NCI-H526 treated with DMSO at 0.1 percent for 48 hours (cell line): Measurements from ENCODE around the gene SRPK2.
"Not testable (repeated sequence)": the region's sequence is repeated elsewhere in the genome, so short reads cannot be mapped to it uniquely, and the experiment has no call there.

Experiments used
- DNase-seq: peaks from one replicate; lab custom pipeline; 2025; lab: John Stamatoyannopoulos, UW

Gene SRPK2

DNA sequence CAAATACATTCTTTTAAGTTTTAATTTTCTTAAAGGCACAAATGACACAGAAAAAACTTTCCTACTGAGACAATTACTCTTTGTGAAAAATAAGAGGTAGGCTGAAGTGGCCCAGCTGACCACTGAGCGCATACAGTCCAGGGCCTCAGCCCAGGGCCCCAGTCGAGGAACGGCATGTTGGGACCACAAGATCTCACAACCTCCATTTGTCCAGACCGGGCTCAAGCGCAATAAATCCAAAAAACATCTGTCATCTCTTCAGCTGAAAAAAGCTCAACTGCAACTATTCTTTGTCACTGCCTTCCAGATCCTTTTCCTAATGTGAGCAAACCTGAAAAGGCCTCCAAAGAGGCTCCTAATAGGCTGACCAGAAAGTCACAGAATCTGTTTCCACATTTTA is 165.8 kb downstream of the SRPK2 start:
- no peak for DNase-seq

GRCh38 chr7:105219771-105220160 is 169.0 kb downstream of the SRPK2 start:
- no peak for DNase-seq

DNA sequence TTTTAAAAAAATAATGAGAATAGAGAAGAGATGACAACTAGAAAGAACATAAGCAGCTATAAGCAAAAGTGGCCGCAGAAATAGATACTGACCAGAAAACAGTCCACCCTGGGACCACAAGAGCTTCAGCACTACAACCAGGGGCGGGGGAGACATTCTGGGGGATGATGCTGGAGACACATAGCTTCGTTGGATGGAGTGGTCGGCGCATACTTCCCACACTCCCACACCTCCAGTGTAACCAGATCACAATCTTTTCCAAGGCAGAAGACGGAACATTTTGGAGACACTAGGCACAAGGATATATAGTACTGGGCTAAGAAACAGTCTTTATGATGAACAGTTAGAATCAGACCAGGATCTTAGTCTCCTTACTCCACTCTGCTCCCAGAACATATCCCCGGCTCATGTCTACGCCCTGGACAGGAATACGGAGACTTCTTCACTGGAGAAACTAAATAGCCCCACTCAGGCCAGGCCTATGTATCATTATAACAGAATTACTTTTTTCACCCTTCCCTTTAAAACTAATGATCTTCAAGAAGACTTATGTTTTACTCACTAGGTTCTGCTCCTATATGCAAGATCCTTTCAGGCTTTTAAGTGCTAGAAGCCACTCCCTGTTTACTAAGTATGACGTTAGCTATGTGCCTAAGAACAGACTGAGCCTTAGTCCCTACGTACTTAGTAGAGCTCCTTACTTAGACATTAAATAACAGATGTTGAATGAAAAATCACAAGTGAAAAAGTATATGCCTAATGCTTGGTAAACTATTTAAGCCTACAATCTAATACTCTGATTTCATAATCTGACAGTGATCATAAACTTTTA is 169.6 kb downstream of the SRPK2 start:
- DNase-seq, result no peak

DNA sequence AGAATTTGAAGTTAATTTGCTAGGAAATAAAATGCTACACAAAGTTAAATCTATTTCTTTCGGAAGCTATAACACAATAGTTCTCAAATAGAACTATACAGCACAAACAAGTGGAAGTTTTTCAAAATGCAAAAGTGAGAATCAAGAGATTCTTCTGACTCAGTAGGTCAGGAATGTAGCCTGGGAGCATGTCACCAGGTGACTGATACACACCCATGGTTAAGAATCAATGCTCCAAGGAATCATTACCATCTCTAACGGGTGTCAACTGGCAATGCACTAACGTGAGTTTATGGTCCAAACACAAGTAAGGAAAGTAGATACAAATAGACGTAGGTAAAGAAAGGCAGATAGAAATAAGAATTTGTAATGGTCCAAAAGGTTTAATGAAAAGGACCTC is 170.5 kb downstream of the SRPK2 start:
- no peak for DNase-seq

DNA sequence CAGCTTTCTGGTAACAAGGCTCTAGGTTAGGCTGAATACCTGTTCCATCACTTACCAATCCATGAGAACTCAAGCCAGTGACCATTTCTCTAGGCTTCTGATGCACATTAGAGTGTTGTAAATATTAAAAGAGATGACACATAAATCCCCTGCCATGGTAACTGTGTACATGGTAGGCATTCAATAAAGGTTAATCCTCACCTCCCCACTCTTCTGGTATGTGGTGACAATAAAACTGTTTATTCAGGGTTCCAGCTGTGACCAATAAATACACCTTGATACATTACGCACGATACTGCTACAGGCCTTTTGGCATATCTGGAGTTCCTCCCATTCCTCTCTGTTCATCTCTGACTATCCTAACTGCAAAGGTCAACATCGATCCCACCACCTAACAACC is 171.9 kb downstream of the SRPK2 start:
- DNase-seq, result no peak

- no peak for DNase-seq
Measured at GRCh38 chr7:105215821-105216220, 172.9 kb downstream of the SRPK2 start.

DNA sequence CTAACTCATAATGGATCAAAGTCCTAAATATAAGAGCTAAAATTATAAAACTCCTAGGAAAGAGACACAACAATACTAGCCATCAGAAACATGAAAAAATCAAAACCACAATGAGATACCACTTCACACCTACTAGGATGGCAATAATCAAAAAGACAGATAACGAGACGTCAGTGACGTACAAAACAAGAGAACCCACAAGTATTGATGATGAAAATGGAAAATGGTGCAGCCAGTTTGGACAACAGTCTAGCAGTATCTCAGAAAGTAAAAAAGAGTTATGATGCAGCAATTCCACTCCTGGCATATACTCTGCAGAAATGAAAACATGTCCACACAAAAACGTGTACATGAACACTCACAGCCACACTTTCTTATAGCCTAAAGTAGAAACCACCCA is 173.5 kb downstream of the SRPK2 start:
- no peak for DNase-seq

- no peak for DNase-seq
Measured at GRCh38 chr7:105213611-105214010, 175.1 kb downstream of the SRPK2 start.

DNA sequence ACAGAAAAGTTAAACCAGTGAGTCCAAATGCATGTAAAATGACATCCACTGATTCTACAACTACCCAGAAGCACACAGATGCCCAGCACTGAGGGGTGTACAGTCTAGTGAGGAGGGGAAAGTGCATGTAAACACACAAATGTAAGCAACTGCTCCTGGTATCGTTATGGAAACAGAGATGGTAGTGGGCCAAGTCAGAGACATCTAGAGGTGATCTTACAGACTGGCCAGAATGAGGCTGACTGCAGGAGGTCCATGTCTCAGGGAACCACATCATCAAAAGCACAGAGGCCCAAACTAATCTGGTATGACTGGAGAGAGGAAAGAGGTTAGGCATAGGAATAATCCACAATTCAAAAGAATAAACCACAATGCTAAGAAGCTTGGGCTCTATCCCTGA is 176.5 kb downstream of the SRPK2 start:
- DNase-seq, result no peak

DNA sequence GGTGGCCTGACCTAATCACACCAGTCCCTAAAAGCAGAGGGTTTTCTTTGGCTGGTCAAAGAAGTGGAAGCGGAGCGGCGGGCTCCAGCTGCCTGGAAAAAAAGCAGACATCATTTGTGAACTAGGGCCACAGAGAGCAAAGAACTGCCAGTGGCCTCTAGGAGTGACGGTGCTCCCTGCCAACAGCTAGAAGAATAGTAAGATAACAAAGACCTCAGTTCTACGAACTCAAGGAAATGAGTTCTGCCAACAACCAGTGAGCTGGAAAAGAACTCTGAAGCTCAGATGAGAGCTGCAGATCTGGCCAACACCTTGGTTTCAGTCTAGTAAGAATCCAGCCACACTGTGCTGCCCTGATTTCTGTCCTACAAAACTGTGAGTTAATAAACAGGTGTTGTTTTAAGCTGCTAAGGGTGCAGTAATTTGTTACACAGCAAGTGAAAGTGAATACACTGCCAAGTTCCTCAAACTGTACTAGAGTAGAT is 178.0 kb downstream of the SRPK2 start:
- DNase-seq, result no peak

- DNase-seq, result no peak
Measured at GRCh38 chr7:105209870-105210269, 178.9 kb downstream of the SRPK2 start.

DNA sequence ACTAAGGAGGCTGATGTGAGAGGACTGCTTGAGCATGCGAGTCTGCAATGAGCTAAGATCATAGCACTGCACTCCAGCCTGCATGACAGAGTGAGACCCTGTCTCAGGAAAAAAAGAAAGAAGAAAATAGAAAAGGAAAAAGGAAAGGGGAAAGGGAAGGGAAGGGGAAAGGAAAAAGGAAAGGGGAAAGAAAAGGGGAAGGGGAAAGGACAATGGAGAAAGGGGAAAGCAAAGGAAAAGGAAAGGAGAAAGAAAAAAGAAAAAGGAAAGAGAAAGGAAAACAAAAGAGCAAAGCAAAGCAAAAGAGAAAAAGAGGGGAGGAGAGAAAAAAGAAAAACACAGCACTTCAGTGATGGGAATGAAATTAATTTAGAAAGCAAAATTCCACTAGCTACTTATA is 179.3 kb downstream of the SRPK2 start:
- no peak for DNase-seq

- no peak for DNase-seq
Measured at GRCh38 chr7:105206985-105207384, 181.7 kb downstream of the SRPK2 start.

DNA sequence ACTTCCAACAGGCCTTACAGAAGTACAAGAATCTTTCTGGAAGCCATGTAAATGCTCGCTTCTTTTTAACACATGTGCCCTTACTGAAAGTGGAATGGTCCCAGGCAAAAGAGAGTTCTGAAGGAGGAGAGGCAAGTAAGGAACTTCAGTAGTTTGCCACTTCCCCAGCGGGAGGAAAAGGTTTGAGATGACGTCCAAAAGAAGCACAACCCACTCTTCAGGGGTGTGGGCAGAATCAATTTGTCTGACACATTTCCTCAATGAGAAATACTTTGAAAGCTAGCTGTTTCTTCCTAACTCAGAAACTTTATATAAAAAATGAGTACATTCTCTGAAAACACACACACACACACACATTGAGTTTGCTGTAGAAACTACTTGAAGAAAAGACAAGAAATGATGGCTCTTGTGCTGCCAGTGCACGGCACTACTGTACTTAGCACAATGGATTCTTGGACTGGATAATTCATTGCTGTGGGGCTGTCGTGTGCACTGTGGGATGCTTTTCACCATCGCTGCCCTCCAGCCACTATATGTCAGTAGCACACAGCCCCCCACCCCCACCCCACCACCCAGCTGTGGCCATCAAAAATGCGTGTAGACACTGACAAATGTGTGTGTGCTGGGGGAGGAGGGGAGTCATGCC is 183.0 kb downstream of the SRPK2 start:
- no peak for DNase-seq

DNA sequence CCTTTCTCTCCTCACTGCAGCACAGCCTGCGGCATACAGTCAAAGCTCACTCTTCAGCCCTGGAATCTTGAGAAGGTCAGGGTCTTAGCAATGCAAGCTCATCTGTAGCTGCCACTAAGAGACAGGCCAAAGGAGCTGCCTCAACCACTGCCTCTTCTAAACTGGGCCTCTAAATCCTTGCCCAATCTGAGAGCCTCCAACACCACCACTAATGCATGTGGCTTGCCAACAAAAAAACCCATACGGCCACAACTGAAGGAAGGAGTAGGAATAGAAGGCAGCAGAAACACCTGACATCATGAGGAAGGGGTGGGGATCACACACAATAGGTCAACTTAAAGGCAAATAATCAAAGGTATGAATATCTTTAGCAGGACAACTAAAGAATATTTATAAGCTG is 183.8 kb downstream of the SRPK2 start:
- DNase-seq, result no peak

DNA sequence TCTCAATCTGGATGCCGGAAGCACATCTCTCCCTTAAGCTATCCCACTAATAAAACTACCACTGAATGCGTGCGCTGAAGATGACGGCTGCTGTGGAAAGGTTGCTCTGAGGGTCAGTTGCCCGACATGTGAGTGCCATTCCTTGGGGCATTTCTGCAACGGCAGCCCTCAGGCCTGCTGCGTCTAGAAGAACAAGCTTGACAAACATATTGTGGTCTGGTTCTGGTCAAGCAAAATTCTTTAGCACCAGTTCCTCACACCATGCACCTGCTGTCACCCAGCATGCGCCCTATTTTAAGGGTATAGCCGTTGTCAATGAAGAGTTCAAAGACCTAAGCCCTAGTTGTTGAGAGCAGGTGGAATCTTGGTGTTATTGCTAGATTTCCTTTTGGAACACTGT is 184.2 kb downstream of the SRPK2 start:
- DNase-seq, result no peak

GRCh38 chr7:105202616-105203015 is 186.1 kb downstream of the SRPK2 start:
- no peak for DNase-seq

DNA sequence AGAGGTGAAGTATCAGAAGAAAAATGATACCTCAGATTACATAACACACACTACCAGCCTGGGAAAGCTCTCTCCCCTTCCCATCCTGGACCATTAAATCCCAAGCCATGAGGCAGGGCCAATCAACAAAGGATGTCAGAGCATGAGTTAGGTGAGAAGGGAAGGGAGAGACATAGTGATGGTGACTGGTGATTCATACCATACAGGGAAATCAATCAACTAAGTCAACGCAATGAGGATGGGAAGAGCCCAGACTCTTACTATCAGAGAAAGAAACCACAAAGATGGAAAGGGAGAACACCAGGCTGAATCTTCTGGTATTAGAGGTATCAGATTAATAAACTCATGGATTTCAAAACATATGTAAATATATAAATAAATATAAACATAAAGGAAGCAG is 189.3 kb downstream of the SRPK2 start:
- DNase-seq, result no peak

GRCh38 chr7:105198223-105198622 is 190.5 kb downstream of the SRPK2 start:
- DNase-seq, result no peak

GRCh38 chr7:105196473-105196872 is 192.2 kb downstream of the SRPK2 start:
- no peak for DNase-seq

DNA sequence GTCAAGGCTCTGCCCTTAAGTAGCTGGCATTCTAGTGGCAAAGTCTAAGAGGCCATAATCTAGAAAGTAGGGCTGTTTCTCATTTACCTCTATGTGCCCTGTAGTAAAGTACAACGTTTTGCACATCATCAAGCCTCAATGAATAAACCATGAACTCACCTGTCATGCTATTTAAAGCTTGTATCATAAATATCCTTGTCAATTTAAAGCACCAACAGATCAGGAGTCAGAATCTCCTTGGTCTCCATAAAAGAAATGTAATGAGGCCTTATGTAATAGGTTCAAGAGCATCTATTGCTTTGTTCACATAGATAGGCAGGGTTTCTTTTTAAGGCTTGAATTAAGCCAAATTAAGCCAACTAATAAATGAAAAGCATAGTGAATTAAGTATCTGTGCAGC is 192.8 kb downstream of the SRPK2 start:
- no peak for DNase-seq

- DNase-seq, result not testable (repeated sequence)
Measured at GRCh38 chr7:105194959-105195358, 193.8 kb downstream of the SRPK2 start.

DNA sequence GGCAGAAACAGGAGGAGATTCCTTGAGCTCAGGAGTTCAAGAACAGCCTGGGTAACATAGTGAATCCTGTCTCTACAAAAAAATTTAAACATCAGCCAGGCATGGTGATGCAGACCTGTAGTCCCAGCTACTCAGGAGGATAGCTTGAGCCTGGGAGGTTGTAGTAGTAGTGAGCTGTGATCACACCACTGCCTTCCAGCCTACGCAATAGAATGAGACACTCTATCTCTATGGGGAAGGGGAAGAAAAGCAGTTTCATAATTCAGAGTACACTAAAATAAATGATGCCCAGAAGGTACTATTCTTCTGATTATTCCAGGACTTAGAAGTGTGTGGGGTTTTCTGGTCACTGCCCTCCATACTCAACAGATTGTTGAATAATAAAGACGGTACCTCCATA is 197.4 kb downstream of the SRPK2 start:
- DNase-seq, result no peak
